Breast epithelium (tissue), 3 donors: Measurements from ENCODE around the gene DENND2C.

Source experiments
- POLR2A ChIP-seq: fragments of 450-650 bp; IDR thresholded peaks from one replicate; pipeline ENCODE4 v1.6.1; 2016; ENCODE audit warnings: antibody characterized with exemption, mild to moderate bottlenecking, moderate library complexity
- POLR2AphosphoS5 ChIP-seq, 3 donors: sonication (generic); formaldehyde crosslinking; IDR thresholded peaks; one replicate each; pipeline ENCODE4 v1.6.1; 2017; ENCODE audit warnings: antibody characterized with exemption in 3 of 3
- TF ChIP-seq, protein P1 (sequence below), 3 donors: fragments of 450-650 bp; IDR thresholded peaks; one replicate each; pipeline ENCODE4 v1.5.1; 2016 to 2017; ENCODE audit warnings: antibody characterized with exemption in 3 of 3, mild to moderate bottlenecking in 3 of 3, moderate library complexity in 3 of 3

DNA sequence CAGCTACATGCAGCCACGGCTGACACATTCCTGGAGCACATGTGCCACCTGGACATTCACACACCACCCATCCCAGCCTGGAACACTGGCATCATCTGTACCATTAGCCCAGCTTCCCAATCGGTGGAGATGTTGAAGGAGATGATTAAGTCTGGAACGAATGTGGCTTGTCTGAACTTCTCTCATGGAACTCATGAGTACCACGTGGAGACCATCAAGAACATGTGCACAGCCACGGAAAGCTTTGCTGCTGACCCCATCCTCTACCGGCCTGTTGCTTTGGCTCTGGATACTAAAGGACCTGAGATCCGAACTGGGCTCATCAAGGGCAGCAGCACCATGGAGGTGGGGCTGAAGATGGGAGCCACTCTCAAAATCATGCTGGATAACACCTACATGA lies 133.8 kb downstream of the DENND2C start:
- TF ChIP-seq, protein P1, sequence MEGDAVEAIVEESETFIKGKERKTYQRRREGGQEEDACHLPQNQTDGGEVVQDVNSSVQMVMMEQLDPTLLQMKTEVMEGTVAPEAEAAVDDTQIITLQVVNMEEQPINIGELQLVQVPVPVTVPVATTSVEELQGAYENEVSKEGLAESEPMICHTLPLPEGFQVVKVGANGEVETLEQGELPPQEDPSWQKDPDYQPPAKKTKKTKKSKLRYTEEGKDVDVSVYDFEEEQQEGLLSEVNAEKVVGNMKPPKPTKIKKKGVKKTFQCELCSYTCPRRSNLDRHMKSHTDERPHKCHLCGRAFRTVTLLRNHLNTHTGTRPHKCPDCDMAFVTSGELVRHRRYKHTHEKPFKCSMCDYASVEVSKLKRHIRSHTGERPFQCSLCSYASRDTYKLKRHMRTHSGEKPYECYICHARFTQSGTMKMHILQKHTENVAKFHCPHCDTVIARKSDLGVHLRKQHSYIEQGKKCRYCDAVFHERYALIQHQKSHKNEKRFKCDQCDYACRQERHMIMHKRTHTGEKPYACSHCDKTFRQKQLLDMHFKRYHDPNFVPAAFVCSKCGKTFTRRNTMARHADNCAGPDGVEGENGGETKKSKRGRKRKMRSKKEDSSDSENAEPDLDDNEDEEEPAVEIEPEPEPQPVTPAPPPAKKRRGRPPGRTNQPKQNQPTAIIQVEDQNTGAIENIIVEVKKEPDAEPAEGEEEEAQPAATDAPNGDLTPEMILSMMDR (IDR thresholded peaks at IDR 0.05): no peak
- no peak for TF ChIP-seq POLR2A
- TF ChIP-seq POLR2AphosphoS5 (IDR thresholded peaks at IDR 0.05): no peak
